MM.1S (cell line): Measurements from ENCODE around the gene ARHGAP31.

Experiments used
- EZH2phosphoT487 ChIP-seq: fragments of 300-600 bp; sonication (generic); IDR thresholded peaks from 2 replicates; pipeline ENCODE4 v1.6.1; 2018; ENCODE audit warnings: antibody characterized with exemption, low read length
- TF ChIP-seq, protein P1 (sequence below): fragments of 300-600 bp; sonication (generic); IDR thresholded peaks from 2 replicates; pipeline ENCODE4 v1.5.1; 2016; ENCODE audit warnings: antibody characterized with exemption, low read length, mixed read lengths

DNA sequence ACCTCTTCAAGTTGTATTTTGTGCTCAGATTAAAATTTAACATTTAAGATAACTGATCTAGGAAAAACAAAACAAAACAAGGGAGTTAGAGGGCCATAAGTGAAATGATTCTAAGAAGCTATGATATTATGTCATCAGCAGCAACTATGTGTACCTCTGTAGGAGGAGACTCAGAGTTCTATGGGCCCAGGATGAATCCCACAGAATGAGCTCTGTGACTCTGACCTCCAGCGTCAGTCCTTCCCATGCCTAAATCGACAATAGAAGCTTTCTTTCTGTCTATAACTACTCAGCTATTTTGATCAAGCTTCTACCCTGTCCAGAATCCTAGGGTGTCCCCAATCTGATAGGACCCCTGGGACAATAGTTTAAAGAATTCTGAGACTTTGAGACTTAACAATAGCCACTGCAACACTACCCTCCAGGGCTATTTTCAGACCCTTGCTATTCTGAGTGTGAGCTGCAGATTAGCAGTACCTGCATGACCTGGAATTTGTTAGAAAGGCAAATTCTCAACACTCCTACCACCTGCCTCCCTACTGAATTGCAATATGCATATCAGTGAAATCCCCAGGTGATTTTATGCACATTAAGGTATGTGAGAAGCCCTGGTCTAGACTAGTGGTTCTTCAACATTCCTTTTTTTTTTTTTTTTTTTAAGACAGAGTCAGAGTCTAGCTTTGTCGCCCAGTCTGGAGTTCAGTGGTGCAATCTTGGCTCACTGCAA lies 66.7 kb downstream of the ARHGAP31 start:
- TF ChIP-seq, protein P1, sequence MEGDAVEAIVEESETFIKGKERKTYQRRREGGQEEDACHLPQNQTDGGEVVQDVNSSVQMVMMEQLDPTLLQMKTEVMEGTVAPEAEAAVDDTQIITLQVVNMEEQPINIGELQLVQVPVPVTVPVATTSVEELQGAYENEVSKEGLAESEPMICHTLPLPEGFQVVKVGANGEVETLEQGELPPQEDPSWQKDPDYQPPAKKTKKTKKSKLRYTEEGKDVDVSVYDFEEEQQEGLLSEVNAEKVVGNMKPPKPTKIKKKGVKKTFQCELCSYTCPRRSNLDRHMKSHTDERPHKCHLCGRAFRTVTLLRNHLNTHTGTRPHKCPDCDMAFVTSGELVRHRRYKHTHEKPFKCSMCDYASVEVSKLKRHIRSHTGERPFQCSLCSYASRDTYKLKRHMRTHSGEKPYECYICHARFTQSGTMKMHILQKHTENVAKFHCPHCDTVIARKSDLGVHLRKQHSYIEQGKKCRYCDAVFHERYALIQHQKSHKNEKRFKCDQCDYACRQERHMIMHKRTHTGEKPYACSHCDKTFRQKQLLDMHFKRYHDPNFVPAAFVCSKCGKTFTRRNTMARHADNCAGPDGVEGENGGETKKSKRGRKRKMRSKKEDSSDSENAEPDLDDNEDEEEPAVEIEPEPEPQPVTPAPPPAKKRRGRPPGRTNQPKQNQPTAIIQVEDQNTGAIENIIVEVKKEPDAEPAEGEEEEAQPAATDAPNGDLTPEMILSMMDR = no peak
- no peak for TF ChIP-seq EZH2phosphoT487
